Measurements from ENCODE around the gene TTC7B. TPM values are rescaled to one million over a fixed set of nuclear protein-coding genes. Genes with fewer than 3 reads are reported as not detected.

The TTC7B gene
- total RNA-seq, 4 donors from 2014 or later: 35.0 to 78.7 (median 36.8) TPM

DNA sequence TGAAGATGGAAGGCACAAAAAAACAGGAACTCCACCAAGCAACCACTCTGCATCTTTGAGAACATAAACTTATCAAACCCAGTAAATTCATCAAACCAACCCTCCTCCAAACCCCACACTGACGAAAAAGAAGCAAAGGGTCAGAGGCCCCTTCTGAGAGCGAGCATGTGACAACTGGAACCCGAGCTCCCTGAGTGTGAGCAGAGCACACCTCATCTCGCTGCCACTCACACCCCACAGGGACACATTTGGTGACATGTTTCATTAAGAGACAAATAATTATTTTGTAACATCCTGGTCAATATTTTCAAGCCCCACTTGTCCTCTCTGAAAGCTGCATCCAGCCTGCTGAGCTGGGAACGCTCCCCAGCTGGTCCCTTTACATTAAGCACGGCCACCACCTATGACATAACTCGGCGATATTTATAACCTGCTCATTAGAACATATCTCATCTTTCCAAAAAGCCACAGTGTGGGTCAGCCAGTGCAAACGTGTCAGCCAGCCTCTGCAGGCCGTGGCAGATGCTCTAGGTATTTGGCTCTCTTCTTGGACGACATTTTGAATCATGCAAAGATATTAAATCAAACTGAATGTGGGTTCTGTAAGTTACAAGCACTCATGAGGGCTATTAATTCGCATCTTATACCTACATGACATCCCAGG is 120.1 kb downstream of the TTC7B start:
- intact Hi-C loops (cut with DNase I; ENCODE audit: low total_unique reads): loop anchor here (2.0 to 5.0 kb wide), 4 partner anchors 63 to 179 kb away; no protein-coding TSS in a partner anchor
- Histone ChIP-seq H3K27me3 (no peaks in the 10 kb centered on the region), H3K9me3 (no peaks in the 10 kb centered on the region), H3K4me1 (peaks cover 76 to 82% of the 10 kb centered on the region in 2 donors), H3K27ac (peak overlapping the region; percentile 87 to 93 (median 88)), H3K4me3 (peak overlapping the region in 1 of 4 donors; percentile 1), H3K36me3 (no peaks in the 10 kb centered on the region)
- in situ Hi-C loops (cut with MboI; ENCODE audit: low sequenced_read_pairs in 4 of 4): loop anchor here (5.0 to 10.0 kb wide), 4 partner anchors 59 to 299 kb away; partner anchors contain the start of gene CALM1 (in 1 of the 4)
- peak; percentile 17 to 41 for ATAC-seq
- TF ChIP-seq, protein P1, sequence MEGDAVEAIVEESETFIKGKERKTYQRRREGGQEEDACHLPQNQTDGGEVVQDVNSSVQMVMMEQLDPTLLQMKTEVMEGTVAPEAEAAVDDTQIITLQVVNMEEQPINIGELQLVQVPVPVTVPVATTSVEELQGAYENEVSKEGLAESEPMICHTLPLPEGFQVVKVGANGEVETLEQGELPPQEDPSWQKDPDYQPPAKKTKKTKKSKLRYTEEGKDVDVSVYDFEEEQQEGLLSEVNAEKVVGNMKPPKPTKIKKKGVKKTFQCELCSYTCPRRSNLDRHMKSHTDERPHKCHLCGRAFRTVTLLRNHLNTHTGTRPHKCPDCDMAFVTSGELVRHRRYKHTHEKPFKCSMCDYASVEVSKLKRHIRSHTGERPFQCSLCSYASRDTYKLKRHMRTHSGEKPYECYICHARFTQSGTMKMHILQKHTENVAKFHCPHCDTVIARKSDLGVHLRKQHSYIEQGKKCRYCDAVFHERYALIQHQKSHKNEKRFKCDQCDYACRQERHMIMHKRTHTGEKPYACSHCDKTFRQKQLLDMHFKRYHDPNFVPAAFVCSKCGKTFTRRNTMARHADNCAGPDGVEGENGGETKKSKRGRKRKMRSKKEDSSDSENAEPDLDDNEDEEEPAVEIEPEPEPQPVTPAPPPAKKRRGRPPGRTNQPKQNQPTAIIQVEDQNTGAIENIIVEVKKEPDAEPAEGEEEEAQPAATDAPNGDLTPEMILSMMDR (IDR thresholded peaks at IDR 0.05 in 4 of 5, conservative IDR thresholded peaks at IDR 0.05 in 1 of 5): no peak
- TF ChIP-seq POLR2A (IDR thresholded peaks at IDR 0.05): peak in 1 of 2 donors; percentile 36
- peak; percentile 71 to 74 for DNase-seq

GRCh38 chr14:90693413-90693812 is 122.8 kb downstream of the TTC7B start:
- Histone ChIP-seq H3K27ac (peak overlapping the region; percentile 85 to 97 (median 88)), H3K27me3 (no peaks in the 10 kb centered on the region), H3K4me3 (no peak overlapping the region), H3K9me3 (no peaks in the 10 kb centered on the region), H3K36me3 (no peaks in the 10 kb centered on the region), H3K4me1 (peaks cover 68 to 76% of the 10 kb centered on the region in 2 donors)
- intact Hi-C loops (cut with DNase I; ENCODE audit: low total_unique reads) (no loop called here), in situ Hi-C loops (cut with MboI; ENCODE audit: low sequenced_read_pairs in 4 of 4) (loop anchor here in 3 of 4 donors (10.0 kb wide), 2 partner anchors 61 to 289 kb away; no protein-coding TSS in a partner anchor)
- TF ChIP-seq, protein P1 (IDR thresholded peaks at IDR 0.05 in 4 of 5, conservative IDR thresholded peaks at IDR 0.05 in 1 of 5): no peak
- TF ChIP-seq POLR2A (IDR thresholded peaks at IDR 0.05): peak; percentile 14 to 41
- ATAC-seq: peak; percentile 55 to 62
- peak; percentile 88 to 91 for DNase-seq

DNA sequence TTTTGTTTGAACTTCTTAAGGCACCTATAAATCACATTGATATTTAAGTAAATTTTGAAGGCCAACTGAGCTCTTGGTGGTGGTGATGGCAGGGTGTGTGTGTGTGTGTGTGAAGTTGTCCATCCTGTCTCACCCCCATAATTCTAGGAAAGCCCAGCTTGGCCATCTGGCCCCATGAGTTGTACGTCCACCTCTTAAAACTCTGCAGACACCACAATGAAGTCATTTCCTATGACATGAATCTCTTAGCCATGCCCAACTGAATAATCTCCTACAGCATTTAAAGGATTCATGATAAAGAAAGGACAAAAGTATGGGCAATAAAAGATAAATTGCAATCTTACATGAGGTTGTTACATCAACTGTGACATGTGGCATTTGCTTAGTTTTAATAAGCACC is 123.4 kb downstream of the TTC7B start:
- Histone ChIP-seq H3K36me3 (no peaks in the 10 kb centered on the region), H3K27me3 (no peaks in the 10 kb centered on the region), H3K9me3 (no peaks in the 10 kb centered on the region), H3K27ac (peak overlapping the region; percentile 85 to 97 (median 88)), H3K4me1 (peaks cover 62 to 70% of the 10 kb centered on the region in 2 donors), H3K4me3 (no peak overlapping the region)
- in situ Hi-C loops (cut with MboI; ENCODE audit: low sequenced_read_pairs in 4 of 4) (loop anchor here in 3 of 4 donors (10.0 kb wide), 2 partner anchors 62 to 288 kb away; no protein-coding TSS in a partner anchor), intact Hi-C loops (cut with DNase I; ENCODE audit: low total_unique reads) (no loop called here)
- DNase-seq (no peak), ATAC-seq (no peak)
- TF ChIP-seq, protein P1 (IDR thresholded peaks at IDR 0.05 in 4 of 5, conservative IDR thresholded peaks at IDR 0.05 in 1 of 5): no peak
- TF ChIP-seq POLR2A (IDR thresholded peaks at IDR 0.05): no peak

GRCh38 chr14:90692061-90692460 is 124.2 kb downstream of the TTC7B start:
- Histone ChIP-seq H3K4me3 (peak overlapping the region in 1 of 4 donors; percentile 11), H3K27ac (peak overlapping the region; percentile 85 to 97 (median 88)), H3K27me3 (no peaks in the 10 kb centered on the region), H3K4me1 (peaks cover 56 to 64% of the 10 kb centered on the region in 2 donors), H3K9me3 (no peaks in the 10 kb centered on the region), H3K36me3 (no peaks in the 10 kb centered on the region)
- TF ChIP-seq, protein P1 (IDR thresholded peaks at IDR 0.05 in 4 of 5, conservative IDR thresholded peaks at IDR 0.05 in 1 of 5): no peak
- no peak for TF ChIP-seq POLR2A (IDR thresholded peaks at IDR 0.05)
- DNase-seq (no peak), ATAC-seq (no peak)
- in situ Hi-C loops (cut with MboI; ENCODE audit: low sequenced_read_pairs in 4 of 4) (loop anchor here in 3 of 4 donors (10.0 kb wide), 2 partner anchors 63 to 287 kb away; no protein-coding TSS in a partner anchor), intact Hi-C loops (cut with DNase I; ENCODE audit: low total_unique reads) (no loop called here)

Measured in gastrocnemius medialis (tissue), 4 donors.